Endothelial cell (in vitro differentiated cells): Measurements from ENCODE around the gene PPP1R9B. TPM values are rescaled to one million over a fixed set of nuclear protein-coding genes. Genes with fewer than 3 reads are reported as not detected.

ENCODE experiments used
- DNase-seq: peaks from one replicate; pipeline ENCODE4 v3.0.0; 2021; ENCODE audit warnings: low spot score
- H3K27ac Mint-ChIP-seq: one replicate; pipeline ENCODE4 v1.8.0; 2021; ENCODE audit warnings: mixed read lengths, inconsistent platforms; ENCODE audit not compliant: unreplicated experiment
- H3K27me3 Mint-ChIP-seq: one replicate; pipeline ENCODE4 v1.8.0; 2021; ENCODE audit warnings: mild to moderate bottlenecking, moderate library complexity, mixed read lengths, inconsistent platforms; ENCODE audit not compliant: unreplicated experiment
- H3K36me3 Mint-ChIP-seq: one replicate; pipeline ENCODE4 v1.8.0; 2021; ENCODE audit warnings: mild to moderate bottlenecking, low read depth, mixed read lengths, inconsistent platforms; ENCODE audit not compliant: unreplicated experiment
- H3K4me1 Mint-ChIP-seq: one replicate; pipeline ENCODE4 v1.8.0; 2021; ENCODE audit warnings: mild to moderate bottlenecking, mixed read lengths, inconsistent platforms; ENCODE audit not compliant: unreplicated experiment
- H3K4me3 Mint-ChIP-seq: one replicate; pipeline ENCODE4 v1.8.0; 2021; ENCODE audit warnings: mild to moderate bottlenecking, mixed read lengths, inconsistent platforms; ENCODE audit not compliant: unreplicated experiment
- H3K9me3 Mint-ChIP-seq: one replicate; pipeline ENCODE4 v1.8.0; 2021; ENCODE audit warnings: mixed read lengths, inconsistent platforms; ENCODE audit not compliant: unreplicated experiment
- total RNA-seq: library from RNA; stranded (reverse); fragmentation: NEBNext Ultra II Directional; extraction: Animal tissue kit (Norgen Biotek cat#: 25700); gene quantifications from one replicate; pipeline ENCODE4 v1.2.1, GENCODE V29; 2021; ENCODE audit not compliant: unreplicated experiment
- TF ChIP-seq, protein P1 (sequence below): fragments of 200-600 bp; sonication (generic); IDR thresholded peaks from one replicate; pipeline ENCODE4 v1.5.0; 2021; ENCODE audit warnings: antibody characterized with exemption; ENCODE audit not compliant: unreplicated experiment

Gene PPP1R9B
- total RNA-seq, 1 donor from 2014 or later = 101 TPM

- TF ChIP-seq, protein P1, sequence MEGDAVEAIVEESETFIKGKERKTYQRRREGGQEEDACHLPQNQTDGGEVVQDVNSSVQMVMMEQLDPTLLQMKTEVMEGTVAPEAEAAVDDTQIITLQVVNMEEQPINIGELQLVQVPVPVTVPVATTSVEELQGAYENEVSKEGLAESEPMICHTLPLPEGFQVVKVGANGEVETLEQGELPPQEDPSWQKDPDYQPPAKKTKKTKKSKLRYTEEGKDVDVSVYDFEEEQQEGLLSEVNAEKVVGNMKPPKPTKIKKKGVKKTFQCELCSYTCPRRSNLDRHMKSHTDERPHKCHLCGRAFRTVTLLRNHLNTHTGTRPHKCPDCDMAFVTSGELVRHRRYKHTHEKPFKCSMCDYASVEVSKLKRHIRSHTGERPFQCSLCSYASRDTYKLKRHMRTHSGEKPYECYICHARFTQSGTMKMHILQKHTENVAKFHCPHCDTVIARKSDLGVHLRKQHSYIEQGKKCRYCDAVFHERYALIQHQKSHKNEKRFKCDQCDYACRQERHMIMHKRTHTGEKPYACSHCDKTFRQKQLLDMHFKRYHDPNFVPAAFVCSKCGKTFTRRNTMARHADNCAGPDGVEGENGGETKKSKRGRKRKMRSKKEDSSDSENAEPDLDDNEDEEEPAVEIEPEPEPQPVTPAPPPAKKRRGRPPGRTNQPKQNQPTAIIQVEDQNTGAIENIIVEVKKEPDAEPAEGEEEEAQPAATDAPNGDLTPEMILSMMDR = peak; percentile 95
- Mint-ChIP-seq H3K9me3 (no peaks in the 10 kb centered on the region), H3K27me3 (peaks cover 3% of the 10 kb centered on the region), H3K4me3 (no peak overlapping the region), H3K36me3 (no peaks in the 10 kb centered on the region), H3K4me1 (no peaks in the 10 kb centered on the region), H3K27ac (no peak overlapping the region)
- DNase-seq = peak; percentile 86
These were observed 63.1 kb downstream of the PPP1R9B start for GRCh38 chr17:50087246-50087911.

Other genes with a start within 250 kb of the PPP1R9B start
- 0.36 TPM for gene DLX4, start 181.5 kb downstream of the PPP1R9B start, total RNA-seq
- gene DLX3, start 155.5 kb downstream of the PPP1R9B start, total RNA-seq = 0.13 TPM
- 5.0 TPM for gene ITGA3, start 94.6 kb downstream of the PPP1R9B start, total RNA-seq
- gene PDK2, start 55.3 kb downstream of the PPP1R9B start, total RNA-seq = 37.1 TPM
- 82.0 TPM for gene SAMD14, start 20.5 kb downstream of the PPP1R9B start, total RNA-seq
- gene SGCA, start 15.3 kb upstream of the PPP1R9B start, total RNA-seq = not detected
- 6.8 TPM for gene COL1A1, start 51.0 kb upstream of the PPP1R9B start, total RNA-seq
- 28.1 TPM for gene TMEM92, start 123.8 kb upstream of the PPP1R9B start, total RNA-seq
- 23.1 TPM for gene XYLT2, start 195.4 kb upstream of the PPP1R9B start, total RNA-seq
- 38.9 TPM for gene MRPL27, start 222.5 kb upstream of the PPP1R9B start, total RNA-seq
- gene EME1, start 222.6 kb upstream of the PPP1R9B start, total RNA-seq = 6.1 TPM
- gene LRRC59, start 246.8 kb upstream of the PPP1R9B start, total RNA-seq = 64.2 TPM